Measurements from ENCODE around the gene ADORA2B. TPM values are rescaled to one million over a fixed set of nuclear protein-coding genes. Genes with fewer than 3 reads are reported as not detected.
"Not testable (repeated sequence)": the region's sequence is repeated elsewhere in the genome, so short reads cannot be mapped to it uniquely, and the experiment has no call there.

ADORA2B gene
- total RNA-seq, 2 donors from 2014 or later = 20.8 to 39.4 TPM

- H3K9me3 ChIP-seq = no peaks in the 10 kb centered on the region
- DNase-seq = no peak
- H3K9ac ChIP-seq (ENCODE audit: low read depth in 2 of 2, low read length in 2 of 2) = no peak overlapping the region
- TF ChIP-seq CTCF (IDR thresholded peaks at IDR 0.05) = no peak
- H3K4me3 ChIP-seq = no peak overlapping the region
- H3K4me1 ChIP-seq = no peaks in the 10 kb centered on the region
- H3K36me3 ChIP-seq = no peaks in the 10 kb centered on the region
- H3K27me3 ChIP-seq = no peaks in the 10 kb centered on the region
- intact Hi-C loops (cut with DNase I) = no loop called here
- H3K27ac ChIP-seq = no peak overlapping the region
Observed at GRCh38 chr17:15977894-15978293, 33.0 kb downstream of the ADORA2B start.

GRCh38 chr17:15978606-15979005, 33.7 kb downstream of the ADORA2B start:
- no peaks in the 10 kb centered on the region for H3K4me1 ChIP-seq
- DNase-seq = no peak
- no peak overlapping the region for H3K9ac ChIP-seq (ENCODE audit: low read depth in 2 of 2, low read length in 2 of 2)
- no peaks in the 10 kb centered on the region for H3K9me3 ChIP-seq
- TF ChIP-seq CTCF (IDR thresholded peaks at IDR 0.05) = no peak
- H3K4me3 ChIP-seq = no peak overlapping the region
- H3K27ac ChIP-seq = no peak overlapping the region
- intact Hi-C loops (cut with DNase I) = no loop called here
- H3K27me3 ChIP-seq = no peaks in the 10 kb centered on the region
- H3K36me3 ChIP-seq = no peaks in the 10 kb centered on the region

- H3K27me3 ChIP-seq; H3K4me3 ChIP-seq; H3K36me3 ChIP-seq; H3K9me3 ChIP-seq; H3K4me1 ChIP-seq; intact Hi-C loops (cut with DNase I); H3K27ac ChIP-seq; H3K9ac ChIP-seq (ENCODE audit: low read depth in 2 of 2, low read length in 2 of 2); DNase-seq: not testable (repeated sequence)
Observed at GRCh38 chr17:15979013-15979412, 34.1 kb downstream of the ADORA2B start.

GRCh38 chr17:15981208-15981607, 36.3 kb downstream of the ADORA2B start:
- no peaks in the 10 kb centered on the region for H3K36me3 ChIP-seq
- no peak for TF ChIP-seq CTCF (IDR thresholded peaks at IDR 0.05)

GRCh38 chr17:15981646-15982580, 37.0 kb downstream of the ADORA2B start:
- DNase-seq = no peak
- Histone ChIP-seq H3K4me1 (no peaks in the 10 kb centered on the region), H3K4me3 (no peak overlapping the region), H3K36me3 (no peaks in the 10 kb centered on the region), H3K27me3 (no peaks in the 10 kb centered on the region), H3K9me3 (no peaks in the 10 kb centered on the region), H3K9ac (ENCODE audit: low read depth in 2 of 2, low read length in 2 of 2) (peak overlapping the region in 1 of 2 donors; percentile 43), H3K27ac (peak overlapping the region; percentile 79)
- TF ChIP-seq CTCF (IDR thresholded peaks at IDR 0.05) = no peak
- intact Hi-C loops (cut with DNase I) = no loop called here

More at GRCh38 chr17:15981208-15981607, 36.3 kb downstream of the ADORA2B start:
- no peaks in the 10 kb centered on the region for H3K27me3 ChIP-seq
- DNase-seq = no peak
- H3K9ac ChIP-seq (ENCODE audit: low read depth in 2 of 2, low read length in 2 of 2) = peak overlapping the region in 1 of 2 donors; percentile 58
- intact Hi-C loops (cut with DNase I) = no loop called here
- H3K4me3 ChIP-seq = no peak overlapping the region
- peak overlapping the region; percentile 79 for H3K27ac ChIP-seq
- H3K9me3 ChIP-seq = no peaks in the 10 kb centered on the region
- H3K4me1 ChIP-seq = no peaks in the 10 kb centered on the region

- no peak for DNase-seq
- H3K9ac ChIP-seq (ENCODE audit: low read depth in 2 of 2, low read length in 2 of 2) = no peak overlapping the region
- no peak overlapping the region for H3K4me3 ChIP-seq
- H3K27ac ChIP-seq = no peak overlapping the region
- H3K4me1 ChIP-seq = peaks cover 7% of the 10 kb centered on the region
- TF ChIP-seq CTCF (IDR thresholded peaks at IDR 0.05) = no peak
- intact Hi-C loops (cut with DNase I) = loop anchor here (2.0 to 5.0 kb wide), 2 partner anchors 52 to 169 kb away; partner anchors contain the start of gene ADORA2B
- no peaks in the 10 kb centered on the region for H3K9me3 ChIP-seq
- H3K36me3 ChIP-seq = no peaks in the 10 kb centered on the region
- H3K27me3 ChIP-seq = no peaks in the 10 kb centered on the region
Observed at GRCh38 chr17:15996322-15996721, 51.4 kb downstream of the ADORA2B start.
